Esophagus muscularis mucosa (tissue), 4 donors: Measurements from ENCODE around the gene GALK1. TPM values are rescaled to one million over a fixed set of nuclear protein-coding genes. Genes with fewer than 3 reads are reported as not detected.

ENCODE experiments used
- DNase-seq: peaks from one replicate; pipeline ENCODE4 v3.0.0-alpha.2; 2017; ENCODE audit errors: extremely low spot score
- H3K27ac ChIP-seq, 4 donors: fragments of 200-600 bp; sonication (generic); replicated peaks in 1 of 4; 1 replicate in 3 of 4; 2 replicates in 1 of 4; pipeline ENCODE4 v1.5.1; 2016 to 2019; ENCODE audit warnings: mild to moderate bottlenecking in 1 of 4
- H3K27me3 ChIP-seq, 4 donors: fragments of 200-600 bp; sonication (generic); one replicate each; pipeline versions ENCODE4 v1.5.1 to v1.6.0; 2016 to 2019
- H3K36me3 ChIP-seq, 4 donors: fragments of 200-600 bp; sonication (generic); one replicate each; pipeline ENCODE4 v1.5.1; 2016 to 2019
- H3K4me1 ChIP-seq, 4 donors: fragments of 200-600 bp; sonication (generic); one replicate each; pipeline ENCODE4 v1.5.1; 2016 to 2019
- H3K4me3 ChIP-seq, 4 donors: fragments of 200-600 bp; sonication (generic); 1 replicate in 2 of 4; 2 replicates in 2 of 4; pipeline ENCODE4 v1.5.1; 2016 to 2019; ENCODE audit warnings: mild to moderate bottlenecking in 4 of 4, moderate library complexity in 1 of 4
- H3K9me3 ChIP-seq, 4 donors: fragments of 200-600 bp; sonication (generic); 1 replicate in 3 of 4; 2 replicates in 1 of 4; pipeline ENCODE4 v1.5.1; 2016 to 2019
- CTCF ChIP-seq, 3 experiments: fragments of 200-600 bp in 2 of 3; fragments of 450-650 bp in 1 of 3; sonication (generic) in 2 of 3; IDR thresholded peaks; one replicate each; pipeline ENCODE4 v1.5.1; 2017 to 2019; ENCODE audit warnings: antibody characterized with exemption in 3 of 3, mild to moderate bottlenecking in 2 of 3, moderate library complexity in 1 of 3
- EP300 ChIP-seq: sonication (generic); formaldehyde crosslinking; IDR thresholded peaks from one replicate; pipeline ENCODE4 v1.6.1; 2017; ENCODE audit warnings: antibody characterized with exemption
- POLR2A ChIP-seq: fragments of 450-650 bp; IDR thresholded peaks from one replicate; pipeline ENCODE4 v1.6.1; 2017; ENCODE audit warnings: antibody characterized with exemption, moderate library complexity, mild to moderate bottlenecking, low read depth
- POLR2AphosphoS5 ChIP-seq, 2 donors: sonication (generic); formaldehyde crosslinking; IDR thresholded peaks; one replicate each; pipeline ENCODE4 v1.6.1; 2017; ENCODE audit warnings: antibody characterized with exemption in 2 of 2
- WGBS: methylation state at CpG from one replicate; pipeline ENCODE4 v1.1.5; 2018; 5-methylcytosine and 5-hydroxymethylcytosine counted together
- intact Hi-C: fragments of 100-400 bp; cut with DNase I; formaldehyde crosslinking; loops from one replicate; pipeline ENCODE4 v1.15.1; 2023
- total RNA-seq, 4 donors: library from RNA; depleted of rRNA; stranded (reverse); fragments of >200 nt; gene quantifications; one replicate each; pipeline versions ENCODE4 v1.1.0 to v1.2.1, GENCODE V29; 2016

GALK1 gene
- 10 to 100 TPM; 16.9 to 34.1 (median 24.4) TPM for total RNA-seq

GRCh38 chr17:75764711-75765421 lies at the start of gene GALK1:
Gene GALK1 (minus strand): TSS chr17:75765192. CDS start chr17:75765136, 56 bp downstream.
- peak within 1 kb of the TSS; percentile 83 to 93 (median 90) for H3K27ac ChIP-seq
- intact Hi-C loops: loop anchor here (10.0 kb wide), 1 partner anchor 60 kb away; no protein-coding TSS in a partner anchor
- no peaks in the 10 kb centered on the region for H3K9me3 ChIP-seq
- H3K4me3 ChIP-seq: peak within 1 kb of the TSS; percentile 71 to 91 (median 77)
- DNase-seq: no peak
- WGBS: under 1% methylated on average over 15 of the region's 71 CpGs
- peak; percentile 48 to 75 (median 65) for TF ChIP-seq CTCF (IDR thresholded peaks at IDR 0.05)
- peak; percentile 47 for TF ChIP-seq POLR2A
- TF ChIP-seq POLR2AphosphoS5 (IDR thresholded peaks at IDR 0.05): peak; percentile 39 to 83
- TF ChIP-seq EP300: no peak
- H3K4me1 ChIP-seq: peaks cover 10 to 30% (median 26%) of the 10 kb centered on the region in 4 donors
- H3K36me3 ChIP-seq: peaks cover 0 to 26% (median 6%) of the 10 kb centered on the region in 4 donors
- H3K27me3 ChIP-seq: no peaks in the 10 kb centered on the region

- intact Hi-C loops: no loop called here
- 93% methylated on average over 5 of the region's 6 CpGs for WGBS
- no peak overlapping the region for H3K27ac ChIP-seq
- DNase-seq: no peak
- H3K9me3 ChIP-seq: no peaks in the 10 kb centered on the region
- H3K4me3 ChIP-seq: no peak overlapping the region
- no peaks in the 10 kb centered on the region for H3K27me3 ChIP-seq
- TF ChIP-seq EP300 (no peak), POLR2AphosphoS5 (IDR thresholded peaks at IDR 0.05) (no peak), POLR2A (no peak), CTCF (IDR thresholded peaks at IDR 0.05) (no peak)
- peaks cover 16 to 30% (median 17%) of the 10 kb centered on the region in 4 donors for H3K4me1 ChIP-seq
- peaks cover 44 to 93% (median 90%) of the 10 kb centered on the region in 4 donors for H3K36me3 ChIP-seq
These were observed 49.0 kb upstream of the GALK1 start for GRCh38 chr17:75814021-75814395.

DNA sequence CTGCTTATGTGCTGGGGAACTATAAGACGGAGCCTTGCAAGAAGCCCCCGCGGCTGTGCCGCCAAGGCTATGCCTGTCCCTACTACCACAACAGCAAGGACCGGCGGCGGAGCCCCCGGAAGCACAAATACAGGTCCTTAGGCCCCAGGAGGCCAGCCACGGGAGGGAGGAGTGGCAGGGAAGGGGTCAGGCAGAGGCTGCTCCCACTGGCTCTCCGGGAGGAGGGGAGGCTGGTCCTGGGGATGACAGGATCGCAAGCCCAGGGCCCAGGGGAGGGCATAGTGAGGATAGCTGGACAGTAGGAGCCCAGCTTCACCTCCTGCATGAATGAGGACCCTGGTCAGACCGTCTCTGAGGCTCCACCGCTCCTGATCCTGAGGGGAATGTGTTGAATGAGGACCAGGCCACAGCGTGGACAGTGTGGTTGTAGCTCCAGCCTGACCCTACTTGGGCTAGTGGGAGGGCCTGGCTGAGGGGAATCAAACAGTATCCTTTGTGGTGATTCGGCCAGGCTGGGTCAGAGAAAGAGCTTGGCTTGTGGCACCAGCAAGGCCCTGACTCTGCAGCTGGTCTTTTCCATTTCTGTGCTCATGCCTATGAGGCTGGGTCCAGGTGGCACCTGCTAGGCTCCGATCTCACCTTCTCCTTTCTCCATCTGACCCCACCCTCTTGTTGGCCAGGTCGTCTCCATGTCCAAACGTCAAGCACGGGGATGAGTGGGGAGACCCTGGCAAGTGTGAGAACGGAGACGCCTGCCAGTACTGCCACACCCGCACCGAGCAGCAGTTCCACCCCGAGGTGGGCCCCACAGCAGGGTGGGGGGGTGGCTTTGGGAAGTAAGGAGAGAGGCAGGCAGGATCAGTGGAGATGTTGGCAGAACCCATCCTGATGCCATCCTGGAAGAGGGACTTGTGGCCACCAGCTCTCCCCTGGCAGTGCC lies 48.4 kb upstream of the GALK1 start:
- intact Hi-C loops: no loop called here
- H3K27ac ChIP-seq: peak overlapping the region in 1 of 4 donors; percentile 2
- DNase-seq: no peak
- 86% methylated on average over 15 of the region's 24 CpGs for WGBS
- no peak for TF ChIP-seq POLR2AphosphoS5 (IDR thresholded peaks at IDR 0.05)
- TF ChIP-seq EP300: no peak
- peaks cover 21 to 35% (median 23%) of the 10 kb centered on the region in 4 donors for H3K4me1 ChIP-seq
- no peaks in the 10 kb centered on the region for H3K27me3 ChIP-seq
- H3K36me3 ChIP-seq: peaks cover 38 to 86% (median 84%) of the 10 kb centered on the region in 4 donors
- no peaks in the 10 kb centered on the region for H3K9me3 ChIP-seq
- no peak overlapping the region for H3K4me3 ChIP-seq

DNA sequence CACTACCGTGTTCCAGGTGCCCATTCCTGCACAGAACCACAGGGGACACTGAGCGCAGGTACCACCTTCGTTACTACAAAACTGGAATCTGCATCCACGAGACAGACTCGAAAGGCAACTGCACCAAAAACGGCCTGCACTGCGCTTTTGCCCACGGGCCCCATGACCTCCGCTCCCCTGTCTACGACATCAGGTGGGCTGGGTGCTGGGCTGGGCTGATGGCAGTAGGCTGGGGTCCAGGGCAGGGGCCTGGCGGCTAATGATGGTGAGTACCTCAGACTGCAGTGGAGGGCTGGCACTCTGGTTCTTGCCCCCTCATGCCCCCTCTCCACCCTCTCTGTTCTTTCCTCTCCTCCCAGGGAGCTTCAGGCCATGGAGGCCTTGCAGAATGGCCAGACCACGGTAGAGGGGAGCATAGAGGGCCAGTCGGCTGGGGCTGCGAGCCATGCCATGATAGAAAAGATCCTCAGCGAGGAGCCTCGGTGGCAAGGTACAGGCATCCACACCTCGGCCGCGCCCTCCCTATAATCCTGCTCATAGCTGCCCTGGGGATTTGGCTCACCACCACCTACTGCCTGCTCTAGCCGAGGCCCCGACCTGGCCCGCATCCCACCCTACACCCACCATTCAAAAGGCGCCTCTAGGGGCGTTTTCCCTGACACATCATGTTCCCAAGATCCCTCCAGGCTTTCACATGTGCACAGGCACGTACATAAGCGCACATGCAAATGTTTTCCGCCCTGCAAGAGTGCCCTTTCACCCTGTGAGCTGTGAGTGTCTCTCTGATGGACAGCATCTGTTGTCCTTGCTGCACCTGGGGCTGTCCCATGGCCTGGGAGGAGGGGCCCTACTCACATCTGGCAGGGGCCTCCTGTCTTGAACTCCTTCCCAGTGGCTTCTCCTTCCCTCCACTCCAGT lies 47.4 kb upstream of the GALK1 start:
- H3K4me1 ChIP-seq: peaks cover 27 to 42% (median 29%) of the 10 kb centered on the region in 4 donors
- intact Hi-C loops: no loop called here
- peak overlapping the region in 1 of 4 donors; percentile 2 for H3K27ac ChIP-seq
- no peaks in the 10 kb centered on the region for H3K9me3 ChIP-seq
- WGBS: 77% methylated on average over 26 of the region's 27 CpGs
- TF ChIP-seq CTCF (IDR thresholded peaks at IDR 0.05) (no peak), POLR2AphosphoS5 (IDR thresholded peaks at IDR 0.05) (peak in 1 of 2 donors; percentile 7)
- DNase-seq: no peak
- H3K4me3 ChIP-seq: no peak overlapping the region
- peaks cover 29 to 78% (median 75%) of the 10 kb centered on the region in 4 donors for H3K36me3 ChIP-seq
- H3K27me3 ChIP-seq: no peaks in the 10 kb centered on the region
